HEK293 (cell line): ENCODE measurements around the gene HOXD11.
A peak's percentile ranks its signal among the peaks of the same experiment; 100 is the strongest.

Experiments
- BCL11A ChIP-seq: fragments of 450-650 bp; formaldehyde crosslinking; IDR thresholded peaks from 2 replicates; pipeline ENCODE4 v1.5.1; 2016; ENCODE audit warnings: low read depth, missing biosample characterization, missing genetic modification characterization
- GFI1B ChIP-seq: fragments of 450-650 bp; formaldehyde crosslinking; IDR thresholded peaks from 2 replicates; pipeline ENCODE4 v1.5.1; 2016; ENCODE audit warnings: missing biosample characterization, missing genetic modification characterization
- GLI2 ChIP-seq: fragments of 450-650 bp; formaldehyde crosslinking; IDR thresholded peaks from 2 replicates; pipeline ENCODE4; 2017; ENCODE audit warnings: missing biosample characterization, missing genetic modification characterization, low read depth, borderline replicate concordance
- OVOL3 ChIP-seq: fragments of 450-650 bp; formaldehyde crosslinking; IDR thresholded peaks from 2 replicates; pipeline ENCODE4 v1.5.1; 2016; ENCODE audit warnings: missing biosample characterization, missing genetic modification characterization
- SP7 ChIP-seq: fragments of 450-650 bp; formaldehyde crosslinking; IDR thresholded peaks from 2 replicates; pipeline ENCODE4 v1.5.1; 2016; ENCODE audit warnings: missing biosample characterization, missing genetic modification characterization
- TRIM28 ChIP-seq: IDR thresholded peaks from 2 replicates; pipeline ENCODE4 v1.6.1; 2011; ENCODE audit warnings: low read length, control low read depth, borderline replicate concordance
- ZBTB17 ChIP-seq: fragments of 450-650 bp; formaldehyde crosslinking; IDR thresholded peaks from 2 replicates; pipeline ENCODE4 v1.5.1; 2016; ENCODE audit warnings: missing biosample characterization, missing genetic modification characterization
- ZBTB20 ChIP-seq: fragments of 450-650 bp; formaldehyde crosslinking; IDR thresholded peaks from 2 replicates; pipeline ENCODE4 v1.5.1; 2016; ENCODE audit warnings: missing biosample characterization, missing genetic modification characterization
- ZBTB21 ChIP-seq: fragments of 450-650 bp; formaldehyde crosslinking; IDR thresholded peaks from 2 replicates; pipeline ENCODE4 v1.5.1; 2017; ENCODE audit warnings: missing biosample characterization, missing genetic modification characterization
- ZBTB48 ChIP-seq: fragments of 450-650 bp; formaldehyde crosslinking; IDR thresholded peaks from 2 replicates; pipeline ENCODE4 v1.5.1; 2016; ENCODE audit warnings: missing biosample characterization, missing genetic modification characterization
- ZNF24 ChIP-seq: fragments of 450-650 bp; formaldehyde crosslinking; IDR thresholded peaks from 2 replicates; pipeline ENCODE4 v1.5.1; 2016; ENCODE audit warnings: missing biosample characterization, missing genetic modification characterization
- ZNF324 ChIP-seq: fragments of 450-650 bp; formaldehyde crosslinking; IDR thresholded peaks from 2 replicates; pipeline ENCODE4 v1.5.1; 2016; ENCODE audit warnings: missing biosample characterization, missing genetic modification characterization
- ZNF341 ChIP-seq: fragments of 450-650 bp; formaldehyde crosslinking; IDR thresholded peaks from 2 replicates; pipeline ENCODE4; 2016; ENCODE audit warnings: low read depth, missing biosample characterization, missing genetic modification characterization
- ZNF391 ChIP-seq: fragments of 450-650 bp; formaldehyde crosslinking; IDR thresholded peaks from 2 replicates; pipeline ENCODE4 v1.5.1; 2016; ENCODE audit warnings: low read depth, missing biosample characterization, missing genetic modification characterization, borderline replicate concordance
- ZNF404 ChIP-seq: fragments of 450-650 bp; formaldehyde crosslinking; IDR thresholded peaks from 2 replicates; pipeline ENCODE4 v1.5.1; 2017; ENCODE audit warnings: missing biosample characterization, missing genetic modification characterization
- ZNF48 ChIP-seq: fragments of 450-650 bp; formaldehyde crosslinking; IDR thresholded peaks from 2 replicates; pipeline ENCODE4 v1.5.1; 2016; ENCODE audit warnings: missing biosample characterization, missing genetic modification characterization
- ZNF514 ChIP-seq: fragments of 450-650 bp; formaldehyde crosslinking; IDR thresholded peaks from 2 replicates; pipeline ENCODE4 v1.5.1; 2016; ENCODE audit warnings: missing biosample characterization, missing genetic modification characterization
- ZNF530 ChIP-seq: fragments of 450-650 bp; formaldehyde crosslinking; IDR thresholded peaks from 2 replicates; pipeline ENCODE4 v1.5.1; 2016; ENCODE audit warnings: low read depth, missing biosample characterization, missing genetic modification characterization
- ZNF555 ChIP-seq: fragments of 450-650 bp; formaldehyde crosslinking; conservative IDR thresholded peaks from 2 replicates; pipeline ENCODE4 v1.5.1; 2017; ENCODE audit warnings: missing biosample characterization, mild to moderate bottlenecking, missing genetic modification characterization, inconsistent platforms
- ZNF558 ChIP-seq: fragments of 450-650 bp; formaldehyde crosslinking; IDR thresholded peaks from 2 replicates; pipeline ENCODE4 v1.5.1; 2016; ENCODE audit warnings: missing biosample characterization, missing genetic modification characterization
- ZNF664 ChIP-seq: fragments of 450-650 bp; formaldehyde crosslinking; IDR thresholded peaks from 2 replicates; pipeline ENCODE4 v1.5.1; 2016; ENCODE audit warnings: missing biosample characterization, missing genetic modification characterization
- ZNF76 ChIP-seq: fragments of 450-650 bp; formaldehyde crosslinking; IDR thresholded peaks from 2 replicates; pipeline ENCODE4; 2016; ENCODE audit warnings: low read depth, missing biosample characterization, missing genetic modification characterization, borderline replicate concordance
- ZNF776 ChIP-seq: fragments of 450-650 bp; formaldehyde crosslinking; IDR thresholded peaks from 2 replicates; pipeline ENCODE4 v1.5.0; 2017; ENCODE audit warnings: missing biosample characterization, missing genetic modification characterization, borderline replicate concordance
- ZSCAN16 ChIP-seq: fragments of 450-650 bp; formaldehyde crosslinking; IDR thresholded peaks from 2 replicates; pipeline ENCODE4 v1.5.1; 2016; ENCODE audit warnings: missing biosample characterization, missing genetic modification characterization
- ZSCAN30 ChIP-seq: fragments of 450-650 bp; IDR thresholded peaks from 2 replicates; pipeline ENCODE4 v1.5.1; 2018; ENCODE audit warnings: missing biosample characterization, mild to moderate bottlenecking, missing genetic modification characterization, moderate library complexity
- TF ChIP-seq, protein P1 (sequence below): fragments of 450-650 bp; formaldehyde crosslinking; IDR thresholded peaks from 2 replicates; pipeline ENCODE4 v1.5.1; 2017; ENCODE audit warnings: missing biosample characterization, missing genetic modification characterization
- TF ChIP-seq, protein P2 (sequence below): fragments of 450-650 bp; formaldehyde crosslinking; IDR thresholded peaks from 2 replicates; pipeline ENCODE4 v1.5.1; 2017; ENCODE audit warnings: missing biosample characterization, missing genetic modification characterization
- TF ChIP-seq, protein P3 (sequence below): fragments of 450-650 bp; formaldehyde crosslinking; IDR thresholded peaks from 2 replicates; pipeline ENCODE4 v1.5.1; 2016; ENCODE audit warnings: missing biosample characterization, missing genetic modification characterization, low read depth
- TF ChIP-seq, protein P4 (sequence below): fragments of 450-650 bp; formaldehyde crosslinking; IDR thresholded peaks from 2 replicates; pipeline ENCODE4 v1.5.1; 2016; ENCODE audit warnings: missing biosample characterization, missing genetic modification characterization, borderline replicate concordance
- TF ChIP-seq, protein P5 (sequence below): fragments of 450-650 bp; formaldehyde crosslinking; IDR thresholded peaks from 2 replicates; pipeline ENCODE4 v1.5.1; 2016; ENCODE audit warnings: missing biosample characterization, missing genetic modification characterization

HOXD11 gene

DNA sequence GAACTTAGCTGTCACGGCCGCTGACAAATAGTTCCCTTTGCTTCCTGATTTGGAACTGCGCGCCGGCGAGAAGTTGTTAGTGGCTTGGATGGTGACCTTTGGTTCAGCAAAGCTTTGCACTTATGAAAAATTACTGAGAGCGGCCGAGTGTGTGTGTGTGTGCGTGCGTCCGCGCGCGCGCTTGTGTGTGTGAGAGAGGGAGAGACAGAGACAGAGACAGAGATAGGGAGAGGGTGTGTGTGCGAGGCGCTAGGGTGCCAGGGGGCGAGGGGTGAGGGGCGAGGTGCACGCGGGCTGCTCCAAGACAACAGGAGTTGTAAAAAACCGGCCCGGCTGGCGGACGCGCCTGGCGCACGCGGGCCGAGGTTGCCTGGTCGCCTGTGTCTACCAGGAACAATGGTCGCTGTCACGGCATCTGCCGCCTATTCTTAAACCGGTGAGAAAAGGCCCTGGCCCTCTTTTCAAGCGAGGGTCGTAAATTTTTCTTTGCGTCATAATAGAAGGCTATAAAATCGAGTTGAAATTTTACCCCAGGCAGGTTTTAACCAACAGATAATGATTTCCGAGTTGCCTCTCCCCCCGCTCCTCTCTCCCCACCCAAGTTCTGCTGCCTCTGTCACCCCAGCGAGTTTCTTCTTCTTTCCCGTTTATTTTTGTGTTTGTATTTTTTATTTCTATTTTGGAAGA lies 50.6 kb downstream of the HOXD11 start (continued):
- TF ChIP-seq BCL11A (tag by site-specific recombination) (peak; percentile 59; the same call in 1 of the 2 replicates), ZNF530 (tag by site-specific recombination) (no peak), ZNF391 (tag by site-specific recombination) (peak; percentile 47; the same call in 1 of the 2 replicates), ZBTB17 (tag by site-specific recombination) (peak; percentile 94), SP7 (tag by site-specific recombination) (peak; percentile 86), GLI2 (tag by site-specific recombination) (0 out of 2 replicates have a peak, but pooled peaks have one; percentile 26), ZNF324 (tag by site-specific recombination) (no peak), GFI1B (tag by site-specific recombination) (0 out of 2 replicates have a peak, but pooled peaks have one; percentile 15), ZBTB21 (tag by site-specific recombination) (peak; percentile 79), ZNF76 (peak; percentile 35), ZNF24 (tag by site-specific recombination) (0 out of 2 replicates have a peak, but pooled peaks have one; percentile 19), ZNF776 (no peak), ZNF558 (no peak), TRIM28 (no peak; the same call in 1 of the 2 replicates), ZSCAN30 (tag by site-specific recombination) (peak; percentile 76), ZBTB48 (tag by site-specific recombination) (peak; percentile 66; the same call in 1 of the 2 replicates), ZNF341 (peak; percentile 61), ZBTB20 (no peak; the same call in 1 of the 2 replicates), ZSCAN16 (tag by site-specific recombination) (no peak), OVOL3 (tag by site-specific recombination) (no peak), ZNF48 (tag by site-specific recombination) (no peak), ZNF514 (tag by site-specific recombination) (no peak), ZNF664 (tag by site-specific recombination) (0 out of 2 replicates have a peak, but pooled peaks have one; percentile 14), ZNF555 (tag by site-specific recombination) (no peak), ZNF404 (tag by site-specific recombination) (no peak)
- TF ChIP-seq, protein P1, sequence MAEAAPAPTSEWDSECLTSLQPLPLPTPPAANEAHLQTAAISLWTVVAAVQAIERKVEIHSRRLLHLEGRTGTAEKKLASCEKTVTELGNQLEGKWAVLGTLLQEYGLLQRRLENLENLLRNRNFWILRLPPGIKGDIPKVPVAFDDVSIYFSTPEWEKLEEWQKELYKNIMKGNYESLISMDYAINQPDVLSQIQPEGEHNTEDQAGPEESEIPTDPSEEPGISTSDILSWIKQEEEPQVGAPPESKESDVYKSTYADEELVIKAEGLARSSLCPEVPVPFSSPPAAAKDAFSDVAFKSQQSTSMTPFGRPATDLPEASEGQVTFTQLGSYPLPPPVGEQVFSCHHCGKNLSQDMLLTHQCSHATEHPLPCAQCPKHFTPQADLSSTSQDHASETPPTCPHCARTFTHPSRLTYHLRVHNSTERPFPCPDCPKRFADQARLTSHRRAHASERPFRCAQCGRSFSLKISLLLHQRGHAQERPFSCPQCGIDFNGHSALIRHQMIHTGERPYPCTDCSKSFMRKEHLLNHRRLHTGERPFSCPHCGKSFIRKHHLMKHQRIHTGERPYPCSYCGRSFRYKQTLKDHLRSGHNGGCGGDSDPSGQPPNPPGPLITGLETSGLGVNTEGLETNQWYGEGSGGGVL (tag by site-specific recombination), result peak; percentile 74
- TF ChIP-seq, protein P2, sequence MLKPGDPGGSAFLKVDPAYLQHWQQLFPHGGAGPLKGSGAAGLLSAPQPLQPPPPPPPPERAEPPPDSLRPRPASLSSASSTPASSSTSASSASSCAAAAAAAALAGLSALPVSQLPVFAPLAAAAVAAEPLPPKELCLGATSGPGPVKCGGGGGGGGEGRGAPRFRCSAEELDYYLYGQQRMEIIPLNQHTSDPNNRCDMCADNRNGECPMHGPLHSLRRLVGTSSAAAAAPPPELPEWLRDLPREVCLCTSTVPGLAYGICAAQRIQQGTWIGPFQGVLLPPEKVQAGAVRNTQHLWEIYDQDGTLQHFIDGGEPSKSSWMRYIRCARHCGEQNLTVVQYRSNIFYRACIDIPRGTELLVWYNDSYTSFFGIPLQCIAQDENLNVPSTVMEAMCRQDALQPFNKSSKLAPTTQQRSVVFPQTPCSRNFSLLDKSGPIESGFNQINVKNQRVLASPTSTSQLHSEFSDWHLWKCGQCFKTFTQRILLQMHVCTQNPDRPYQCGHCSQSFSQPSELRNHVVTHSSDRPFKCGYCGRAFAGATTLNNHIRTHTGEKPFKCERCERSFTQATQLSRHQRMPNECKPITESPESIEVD (tag by site-specific recombination), result peak; percentile 80
- TF ChIP-seq, protein P3, sequence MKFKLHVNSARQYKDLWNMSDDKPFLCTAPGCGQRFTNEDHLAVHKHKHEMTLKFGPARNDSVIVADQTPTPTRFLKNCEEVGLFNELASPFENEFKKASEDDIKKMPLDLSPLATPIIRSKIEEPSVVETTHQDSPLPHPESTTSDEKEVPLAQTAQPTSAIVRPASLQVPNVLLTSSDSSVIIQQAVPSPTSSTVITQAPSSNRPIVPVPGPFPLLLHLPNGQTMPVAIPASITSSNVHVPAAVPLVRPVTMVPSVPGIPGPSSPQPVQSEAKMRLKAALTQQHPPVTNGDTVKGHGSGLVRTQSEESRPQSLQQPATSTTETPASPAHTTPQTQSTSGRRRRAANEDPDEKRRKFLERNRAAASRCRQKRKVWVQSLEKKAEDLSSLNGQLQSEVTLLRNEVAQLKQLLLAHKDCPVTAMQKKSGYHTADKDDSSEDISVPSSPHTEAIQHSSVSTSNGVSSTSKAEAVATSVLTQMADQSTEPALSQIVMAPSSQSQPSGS (tag by site-specific recombination), result no peak
- TF ChIP-seq, protein P4, sequence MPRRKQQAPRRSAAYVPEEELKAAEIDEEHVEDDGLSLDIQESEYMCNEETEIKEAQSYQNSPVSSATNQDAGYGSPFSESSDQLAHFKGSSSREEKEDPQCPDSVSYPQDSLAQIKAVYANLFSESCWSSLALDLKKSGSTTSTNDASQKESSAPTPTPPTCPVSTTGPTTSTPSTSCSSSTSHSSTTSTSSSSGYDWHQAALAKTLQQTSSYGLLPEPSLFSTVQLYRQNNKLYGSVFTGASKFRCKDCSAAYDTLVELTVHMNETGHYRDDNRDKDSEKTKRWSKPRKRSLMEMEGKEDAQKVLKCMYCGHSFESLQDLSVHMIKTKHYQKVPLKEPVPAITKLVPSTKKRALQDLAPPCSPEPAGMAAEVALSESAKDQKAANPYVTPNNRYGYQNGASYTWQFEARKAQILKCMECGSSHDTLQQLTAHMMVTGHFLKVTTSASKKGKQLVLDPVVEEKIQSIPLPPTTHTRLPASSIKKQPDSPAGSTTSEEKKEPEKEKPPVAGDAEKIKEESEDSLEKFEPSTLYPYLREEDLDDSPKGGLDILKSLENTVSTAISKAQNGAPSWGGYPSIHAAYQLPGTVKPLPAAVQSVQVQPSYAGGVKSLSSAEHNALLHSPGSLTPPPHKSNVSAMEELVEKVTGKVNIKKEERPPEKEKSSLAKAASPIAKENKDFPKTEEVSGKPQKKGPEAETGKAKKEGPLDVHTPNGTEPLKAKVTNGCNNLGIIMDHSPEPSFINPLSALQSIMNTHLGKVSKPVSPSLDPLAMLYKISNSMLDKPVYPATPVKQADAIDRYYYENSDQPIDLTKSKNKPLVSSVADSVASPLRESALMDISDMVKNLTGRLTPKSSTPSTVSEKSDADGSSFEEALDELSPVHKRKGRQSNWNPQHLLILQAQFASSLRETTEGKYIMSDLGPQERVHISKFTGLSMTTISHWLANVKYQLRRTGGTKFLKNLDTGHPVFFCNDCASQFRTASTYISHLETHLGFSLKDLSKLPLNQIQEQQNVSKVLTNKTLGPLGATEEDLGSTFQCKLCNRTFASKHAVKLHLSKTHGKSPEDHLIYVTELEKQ, result no peak
- TF ChIP-seq, protein P5, sequence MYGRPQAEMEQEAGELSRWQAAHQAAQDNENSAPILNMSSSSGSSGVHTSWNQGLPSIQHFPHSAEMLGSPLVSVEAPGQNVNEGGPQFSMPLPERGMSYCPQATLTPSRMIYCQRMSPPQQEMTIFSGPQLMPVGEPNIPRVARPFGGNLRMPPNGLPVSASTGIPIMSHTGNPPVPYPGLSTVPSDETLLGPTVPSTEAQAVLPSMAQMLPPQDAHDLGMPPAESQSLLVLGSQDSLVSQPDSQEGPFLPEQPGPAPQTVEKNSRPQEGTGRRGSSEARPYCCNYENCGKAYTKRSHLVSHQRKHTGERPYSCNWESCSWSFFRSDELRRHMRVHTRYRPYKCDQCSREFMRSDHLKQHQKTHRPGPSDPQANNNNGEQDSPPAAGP (tag by site-specific recombination), result peak; percentile 73; the same call in 1 of the 2 replicates
